Measurements from ENCODE around the gene LRP1B.
A peak's percentile ranks its signal among the peaks of the same experiment; 100 is the strongest.
"Not testable (repeated sequence)": the region's sequence is repeated elsewhere in the genome, so short reads cannot be mapped to it uniquely, and the experiment has no call there.

Gene LRP1B

DNA sequence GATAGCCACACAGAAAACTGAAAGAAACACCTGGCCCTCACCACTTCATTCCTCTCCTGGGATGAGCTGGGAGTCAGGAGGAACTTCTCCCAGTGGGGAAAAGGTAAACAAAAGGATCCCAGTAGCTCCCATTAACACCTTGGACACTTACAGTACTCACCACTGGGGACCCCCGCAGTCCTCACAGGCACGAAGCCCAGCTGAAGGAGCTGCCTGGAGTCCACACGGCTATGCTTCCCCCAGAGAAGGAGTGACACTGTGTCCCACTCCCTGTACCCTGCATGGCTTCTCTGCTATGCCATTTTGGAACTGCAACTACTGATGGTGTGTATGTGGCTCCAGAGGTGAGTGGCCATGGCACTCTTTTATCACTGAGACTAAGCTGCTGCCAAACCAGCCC is 1565.1 kb downstream of the LRP1B start:
- no peak for DNase-seq

DNA sequence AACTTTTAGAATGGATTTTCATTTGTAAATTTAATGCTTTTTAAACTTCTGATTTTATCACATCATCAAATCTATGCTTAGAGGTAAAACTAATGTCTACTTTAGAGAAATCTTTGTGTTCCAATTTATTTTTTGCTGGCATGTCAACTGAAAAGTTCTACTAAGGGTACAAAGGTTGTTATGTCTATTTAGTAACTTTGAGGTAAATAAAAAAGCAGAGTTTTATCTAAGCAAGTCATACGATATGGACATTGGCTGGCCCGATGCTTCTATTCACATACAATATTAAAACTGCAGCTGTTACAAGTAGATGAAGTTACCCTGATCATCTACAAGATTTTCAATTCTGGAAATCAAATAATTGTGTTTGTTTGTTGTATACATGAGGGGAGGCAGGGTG is 1575.1 kb downstream of the LRP1B start:
- DNase-seq: no peak

- DNase-seq: no peak
Measured at GRCh38 chr2:140552634-140553033, 1578.2 kb downstream of the LRP1B start.

DNA sequence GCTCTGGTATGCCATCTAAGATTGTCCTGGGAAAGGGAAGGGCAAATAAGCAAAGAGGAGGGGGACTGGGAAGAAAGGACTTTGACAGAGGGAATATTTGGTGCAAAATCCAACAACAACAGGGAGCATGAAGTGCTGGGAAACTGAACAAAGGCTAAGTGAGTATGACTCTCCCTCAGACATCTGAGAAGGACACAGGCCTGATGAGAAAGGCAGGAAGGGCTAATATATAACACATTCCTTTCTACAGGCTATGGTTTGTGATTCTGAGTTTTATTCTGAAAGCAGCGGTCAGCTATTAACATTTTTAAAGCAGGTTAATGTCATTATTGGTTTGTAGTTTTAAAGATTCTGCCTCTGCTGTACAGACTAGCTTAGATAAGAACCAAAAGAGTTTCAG is 1579.5 kb downstream of the LRP1B start:
- DNase-seq: no peak

DNA sequence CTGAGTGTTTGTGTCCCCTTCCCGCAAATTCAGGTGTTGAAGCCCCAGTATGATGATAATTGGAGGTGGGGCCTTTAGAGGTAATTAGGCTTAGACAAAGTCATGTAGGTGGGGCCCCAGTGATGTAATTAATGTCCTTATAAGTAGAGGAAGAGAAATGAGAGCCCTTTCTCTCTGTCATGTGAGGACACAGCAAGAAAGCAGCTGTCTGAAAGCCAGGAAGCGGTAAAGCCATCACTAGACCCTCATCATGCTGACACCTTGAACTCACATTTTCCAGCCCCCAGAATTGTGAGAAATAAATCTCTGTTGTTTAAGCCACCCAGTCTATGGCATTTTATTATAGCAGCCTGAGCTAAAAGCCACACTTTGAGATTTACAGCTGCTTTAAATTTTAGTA is 1580.0 kb downstream of the LRP1B start:
- no peak for DNase-seq

GRCh38 chr2:140544769-140545168 is 1586.0 kb downstream of the LRP1B start:
- not testable (repeated sequence) for DNase-seq

DNA sequence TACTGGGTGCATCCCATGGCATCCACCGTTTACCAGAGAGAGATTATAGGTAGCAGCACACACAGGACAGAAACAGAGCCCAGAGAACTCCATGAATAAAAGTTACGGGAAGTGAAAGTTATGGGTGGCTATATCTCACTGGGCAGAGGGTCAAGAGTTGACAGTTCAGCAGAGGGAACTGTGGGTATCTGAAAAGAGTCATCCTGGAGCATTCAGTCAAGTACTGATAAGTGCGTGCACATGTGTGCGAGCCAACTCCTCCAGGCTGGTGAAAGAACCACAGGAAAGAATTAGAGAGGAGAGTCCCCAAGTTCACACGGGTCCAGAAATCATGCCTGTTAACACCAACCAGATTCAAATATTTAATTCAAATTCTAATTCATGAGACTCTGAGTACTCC is 1588.2 kb downstream of the LRP1B start:
- no peak for DNase-seq

GRCh38 chr2:140539242-140539875 is 1591.5 kb downstream of the LRP1B start:
- no peak for DNase-seq

DNA sequence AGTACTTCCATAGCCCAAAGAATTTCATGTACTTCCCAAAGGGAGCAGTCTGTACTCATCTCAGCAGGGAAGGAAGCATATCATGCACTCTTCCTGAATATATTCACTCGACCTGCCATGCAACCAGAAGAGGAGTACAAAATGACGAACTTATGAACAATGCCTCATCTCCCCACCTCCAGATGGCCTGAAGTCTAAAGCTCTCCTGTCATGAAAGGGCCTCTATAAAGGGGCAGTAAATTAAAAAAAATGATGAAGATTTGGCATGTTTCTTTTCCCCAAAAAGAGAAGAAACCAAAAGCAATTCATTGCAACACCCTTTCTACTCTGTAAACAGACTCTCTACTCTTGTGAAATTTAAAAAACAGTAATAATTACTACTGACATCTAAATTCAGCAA is 1601.1 kb downstream of the LRP1B start:
- no peak for DNase-seq

- no peak for DNase-seq
Measured at GRCh38 chr2:140528982-140529381, 1601.8 kb downstream of the LRP1B start.

- DNase-seq: no peak
Measured at GRCh38 chr2:140526575-140526974, 1604.2 kb downstream of the LRP1B start.

GRCh38 chr2:140512106-140512505 is 1618.7 kb downstream of the LRP1B start:
- DNase-seq: no peak

GRCh38 chr2:140509765-140510164 is 1621.1 kb downstream of the LRP1B start:
- DNase-seq: no peak

DNA sequence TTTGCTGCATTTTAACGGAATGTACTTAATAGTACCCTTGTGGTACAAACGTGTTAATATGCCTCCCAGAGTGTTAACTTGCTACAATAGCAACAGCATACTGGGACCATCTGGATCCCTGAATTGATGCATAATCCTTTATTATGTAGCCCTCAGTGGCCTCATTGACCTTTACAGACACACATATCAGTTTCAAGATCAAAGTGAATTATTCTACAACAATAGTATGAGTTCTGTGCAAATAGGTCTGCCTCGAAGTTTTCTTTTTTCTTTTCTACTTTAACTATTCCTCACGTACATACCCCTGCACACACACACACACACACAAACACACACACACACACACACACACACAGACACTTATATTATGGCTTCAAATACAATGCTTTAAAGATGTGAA is 1622.1 kb downstream of the LRP1B start:
- no peak for DNase-seq

- no peak for DNase-seq
Measured at GRCh38 chr2:140506606-140507005, 1624.2 kb downstream of the LRP1B start.

DNA sequence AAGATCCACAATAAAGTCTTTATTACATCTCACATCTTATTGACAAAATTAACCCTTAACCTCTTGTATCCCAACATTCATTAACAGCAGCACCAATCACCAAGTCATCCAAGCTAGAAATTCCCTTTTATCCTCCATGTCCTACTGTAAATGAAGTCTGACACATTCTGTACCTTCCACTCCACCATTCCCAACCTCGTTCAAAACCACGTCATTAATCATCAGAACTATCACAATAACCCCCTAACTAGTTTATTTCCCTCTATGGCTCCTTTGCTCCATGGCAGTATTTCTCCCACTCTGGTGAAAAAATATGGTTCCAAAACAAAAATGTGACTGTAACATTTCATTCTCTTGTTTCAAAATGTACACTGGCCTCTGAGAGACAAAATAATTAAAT is 1626.2 kb downstream of the LRP1B start:
- DNase-seq: no peak

GRCh38 chr2:140502951-140503630 is 1627.7 kb downstream of the LRP1B start:
- no peak for DNase-seq

DNA sequence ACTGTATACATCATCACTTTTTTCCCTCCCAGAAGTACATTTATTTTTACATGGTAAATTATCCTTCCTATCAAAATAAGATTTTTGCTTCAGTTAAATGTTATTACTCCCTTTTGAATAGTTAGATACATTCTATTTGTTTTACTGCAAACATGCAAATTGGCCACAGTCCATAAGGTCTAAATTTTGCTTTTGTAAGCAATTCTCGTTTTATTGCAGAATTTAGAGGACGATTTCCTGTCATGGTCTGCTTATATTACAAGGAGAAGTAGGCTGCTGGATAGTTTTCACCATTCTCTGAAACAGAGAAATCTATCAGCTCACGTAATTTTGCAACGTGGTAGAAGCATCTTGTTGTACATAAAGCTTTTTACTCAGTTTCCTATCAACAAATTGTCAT is 1632.5 kb downstream of the LRP1B start:
- DNase-seq: no peak

DNA sequence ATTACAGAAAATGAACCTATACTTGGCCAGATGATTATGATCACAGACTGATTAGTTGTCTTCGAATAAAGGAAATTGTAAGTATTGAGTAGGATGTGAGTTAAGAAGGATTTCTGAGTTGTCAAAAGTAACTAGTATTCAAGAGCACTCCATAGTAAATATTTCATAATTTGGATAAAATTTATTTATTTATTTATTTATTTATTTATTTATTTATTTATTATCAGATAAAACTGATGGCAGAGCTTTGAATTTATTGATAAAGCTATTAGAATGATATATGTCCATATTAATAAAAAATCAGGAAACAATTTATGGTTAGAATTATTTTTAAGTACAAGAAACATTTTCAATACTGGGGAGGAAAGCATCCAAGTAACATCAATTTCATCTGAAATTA is 1634.1 kb downstream of the LRP1B start:
- DNase-seq: no peak

GRCh38 chr2:140491876-140492275 is 1638.9 kb downstream of the LRP1B start:
- no peak for DNase-seq

- no peak for DNase-seq
Measured at GRCh38 chr2:140489193-140489592, 1641.6 kb downstream of the LRP1B start.

GRCh38 chr2:140481136-140481535 is 1649.7 kb downstream of the LRP1B start:
- no peak for DNase-seq

- DNase-seq: no peak
Measured at GRCh38 chr2:140473851-140474250, 1657.0 kb downstream of the LRP1B start.

DNA sequence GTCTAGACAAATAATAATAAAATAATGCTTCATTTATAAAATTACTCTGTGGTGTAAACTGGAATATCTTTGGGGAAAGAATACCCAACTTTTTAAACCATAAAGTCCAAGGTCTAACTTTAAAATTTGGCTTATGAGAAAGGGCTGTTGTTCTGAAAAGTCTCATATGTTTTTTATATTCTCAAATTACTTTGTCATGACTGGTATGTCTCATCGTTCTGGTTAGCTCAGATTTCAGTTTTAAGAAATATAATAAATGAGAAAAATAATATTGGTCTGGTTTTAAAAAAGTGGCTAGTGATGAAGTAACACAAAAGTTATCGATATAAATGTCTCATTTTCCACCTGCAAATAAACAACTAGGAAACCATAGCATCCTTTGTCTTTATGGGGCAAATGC is 1658.1 kb downstream of the LRP1B start:
- no peak for DNase-seq

DNA sequence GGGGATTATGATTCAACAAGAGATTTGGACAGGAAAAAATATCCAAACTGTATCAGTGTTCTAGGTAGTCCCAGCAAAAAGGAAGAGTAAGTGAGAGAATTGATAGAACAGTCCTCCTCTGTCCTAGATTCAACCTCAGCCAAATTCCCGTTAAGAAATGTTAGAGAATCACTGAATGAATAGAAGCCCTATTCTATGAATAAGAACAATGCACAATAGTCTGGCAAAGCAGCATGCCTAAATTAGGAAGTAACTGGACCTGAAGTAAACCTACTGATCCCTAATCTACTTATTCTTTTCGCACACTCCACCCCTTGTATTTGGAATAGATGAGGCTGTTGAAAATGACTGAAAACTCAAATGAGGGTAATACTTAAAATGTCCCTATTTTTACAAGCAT is 1665.5 kb downstream of the LRP1B start:
- DNase-seq: peak; percentile 42
